DMS79 (cell line): ENCODE data around the gene WDR5.

ENCODE experiments used
- DNase-seq: peaks from one replicate; lab custom pipeline; 2025; lab: John Stamatoyannopoulos, UW

The WDR5 gene

DNA sequence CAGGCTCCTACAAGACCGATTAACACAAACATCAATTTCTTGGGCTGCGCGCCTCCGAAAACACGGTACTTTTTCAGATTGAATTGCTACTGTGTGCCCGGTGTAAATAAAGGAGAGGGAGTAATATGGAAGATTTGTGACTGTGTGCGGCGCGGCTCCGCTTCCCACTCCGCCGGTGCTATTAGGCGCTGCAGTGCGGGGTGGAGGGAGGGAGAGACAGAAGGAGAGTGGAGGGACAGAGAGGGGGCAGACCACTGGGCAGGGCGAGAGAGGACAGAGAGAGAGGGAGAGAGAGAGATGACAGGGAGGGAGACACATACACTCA lies 53.2 kb downstream of the WDR5 start:
- DNase-seq = no peak

DNA sequence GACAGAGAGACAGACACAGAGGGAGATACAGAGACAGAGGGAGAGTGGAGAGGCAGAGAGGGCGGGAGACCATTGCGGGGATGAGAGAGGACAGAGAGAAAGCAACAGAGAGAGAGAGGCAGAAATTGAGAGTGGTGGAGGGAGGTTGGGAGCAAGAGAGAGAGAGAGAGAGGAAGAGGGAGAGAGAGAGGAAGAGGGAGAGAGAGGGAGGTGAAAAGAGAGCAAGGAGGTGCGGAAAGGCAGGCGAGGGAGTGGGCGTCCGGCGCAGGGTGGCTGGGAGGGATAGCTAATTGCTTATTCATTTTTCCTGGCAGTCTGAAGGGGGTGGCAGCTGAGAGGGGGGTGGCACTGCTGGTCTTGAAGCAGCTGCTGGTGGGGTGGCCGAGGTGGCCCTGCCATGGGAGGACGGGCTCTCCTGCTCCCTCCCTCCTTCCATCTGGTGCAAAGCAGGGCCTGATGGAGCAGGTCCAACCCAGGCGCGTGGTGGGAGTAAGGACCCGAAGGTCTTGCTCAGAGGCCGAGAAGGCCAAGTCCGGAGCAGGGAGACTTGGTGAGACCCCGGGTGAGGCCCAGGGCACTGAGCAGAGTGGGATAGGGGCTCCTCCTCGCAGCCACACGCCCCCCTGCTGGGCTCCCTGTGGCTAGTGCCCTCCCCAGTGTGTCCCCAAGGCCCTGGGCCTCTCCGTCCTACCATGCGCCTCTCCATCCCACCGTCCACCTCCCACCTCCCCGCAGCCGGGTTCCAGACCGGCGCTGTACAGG lies 53.8 kb downstream of the WDR5 start:
- DNase-seq = no peak

DNA sequence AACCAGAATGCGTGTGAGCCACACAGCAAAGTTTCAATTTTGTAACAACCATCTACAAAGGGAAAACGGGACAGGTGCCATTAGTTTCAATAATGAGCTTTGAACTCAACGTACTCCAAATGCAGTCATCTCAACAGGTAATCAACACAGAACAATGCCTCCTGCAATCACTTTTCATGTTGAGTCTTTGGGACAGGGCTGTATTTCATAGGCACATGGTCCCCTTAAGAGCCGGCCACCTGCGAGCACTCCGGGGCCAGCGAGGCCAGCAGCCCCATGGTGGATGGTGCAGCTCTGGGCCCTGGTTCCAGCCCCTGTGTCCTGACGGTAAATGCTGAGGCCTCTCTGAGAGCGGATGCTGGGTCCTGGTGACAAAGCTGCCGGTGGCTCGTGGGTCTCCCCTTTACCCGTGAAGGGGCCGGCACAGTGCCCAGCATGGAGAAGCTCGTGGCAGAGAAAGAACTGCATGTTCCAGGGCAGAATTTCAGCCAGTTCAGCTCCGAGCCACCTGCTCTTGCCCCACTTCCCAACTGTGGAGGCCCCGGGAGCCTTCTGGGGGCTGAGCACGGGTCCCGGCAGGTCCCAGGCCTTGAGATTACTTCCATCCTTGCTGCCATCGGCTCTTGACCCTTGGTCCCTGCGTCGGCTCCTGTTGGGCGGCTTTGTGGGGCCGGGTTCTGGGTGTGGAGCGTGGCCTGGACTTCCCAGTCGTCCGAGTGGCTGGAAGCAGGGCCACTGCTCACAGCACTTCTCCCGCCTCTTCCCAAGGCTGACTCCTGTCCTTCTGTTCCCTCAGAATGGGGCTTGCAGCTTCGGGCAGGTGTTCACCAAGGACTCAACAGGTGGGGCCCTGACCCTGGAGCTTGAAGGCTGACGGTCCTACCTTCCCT lies 54.6 kb downstream of the WDR5 start:
- DNase-seq = no peak

DNA sequence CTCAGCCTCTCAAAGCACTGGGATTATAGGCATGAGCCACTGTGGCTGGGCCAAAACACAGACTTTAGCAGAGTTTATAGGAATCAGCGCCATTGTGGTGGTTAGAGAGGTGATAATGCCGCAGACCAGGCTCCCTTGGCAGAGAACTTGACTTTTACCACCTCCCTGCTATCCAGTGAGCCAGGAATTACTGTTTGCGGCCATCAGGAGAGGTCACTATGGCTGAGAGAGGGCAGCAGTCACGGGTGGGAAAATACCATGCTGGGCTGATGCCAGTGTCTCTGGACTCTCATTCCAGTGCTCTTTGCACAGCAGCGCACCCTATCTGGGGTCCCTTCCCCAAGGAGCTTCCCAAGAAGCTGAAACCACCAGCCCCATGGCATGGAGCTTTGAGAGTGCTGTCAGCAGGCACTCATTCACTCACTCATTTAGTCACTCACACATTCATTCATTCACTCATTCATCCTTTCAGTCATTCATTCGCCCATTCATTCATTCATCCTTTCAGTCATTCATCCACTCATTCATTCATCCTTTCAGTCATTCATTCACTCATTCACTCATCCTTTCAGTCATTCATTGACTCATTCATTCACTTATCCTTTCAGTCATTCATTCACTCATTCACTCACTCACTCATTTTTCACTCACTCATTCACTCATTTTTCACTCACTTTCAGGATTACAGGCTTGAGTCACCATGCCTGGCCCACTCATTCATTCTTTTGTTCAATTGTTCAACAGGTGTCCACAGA lies 55.8 kb downstream of the WDR5 start:
- DNase-seq = no peak

DNA sequence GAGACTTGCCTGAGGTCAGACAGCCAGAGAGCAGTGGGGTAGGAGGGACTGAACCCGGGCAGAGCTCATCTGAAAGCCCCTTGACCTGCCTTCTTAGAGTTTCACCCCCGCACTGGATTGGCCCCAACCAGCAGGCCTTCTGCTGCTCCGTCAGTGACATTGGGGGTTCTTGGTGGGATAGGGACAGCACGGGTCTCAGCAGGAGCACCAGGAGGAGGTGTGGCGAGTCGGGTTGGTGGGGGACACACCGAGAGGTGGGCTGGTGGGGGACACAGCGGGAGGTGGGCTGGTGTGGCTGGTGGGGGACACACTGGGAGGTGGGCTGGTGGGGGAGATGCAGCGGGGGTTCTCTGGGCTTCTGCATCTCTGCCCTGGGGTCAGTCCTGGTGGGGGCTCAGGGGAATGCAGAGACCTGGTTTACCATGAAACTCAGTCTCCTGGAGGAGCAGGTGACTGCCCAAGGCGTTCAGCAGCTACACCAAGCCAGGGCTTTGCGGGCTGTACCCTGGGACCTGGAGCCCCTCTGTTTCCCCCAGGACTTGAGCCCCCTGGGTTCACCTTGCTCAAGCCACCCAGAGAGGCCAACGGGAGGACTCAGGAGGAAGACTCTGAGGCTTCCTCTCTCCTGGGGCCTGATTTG lies 56.5 kb downstream of the WDR5 start:
- no peak for DNase-seq

DNA sequence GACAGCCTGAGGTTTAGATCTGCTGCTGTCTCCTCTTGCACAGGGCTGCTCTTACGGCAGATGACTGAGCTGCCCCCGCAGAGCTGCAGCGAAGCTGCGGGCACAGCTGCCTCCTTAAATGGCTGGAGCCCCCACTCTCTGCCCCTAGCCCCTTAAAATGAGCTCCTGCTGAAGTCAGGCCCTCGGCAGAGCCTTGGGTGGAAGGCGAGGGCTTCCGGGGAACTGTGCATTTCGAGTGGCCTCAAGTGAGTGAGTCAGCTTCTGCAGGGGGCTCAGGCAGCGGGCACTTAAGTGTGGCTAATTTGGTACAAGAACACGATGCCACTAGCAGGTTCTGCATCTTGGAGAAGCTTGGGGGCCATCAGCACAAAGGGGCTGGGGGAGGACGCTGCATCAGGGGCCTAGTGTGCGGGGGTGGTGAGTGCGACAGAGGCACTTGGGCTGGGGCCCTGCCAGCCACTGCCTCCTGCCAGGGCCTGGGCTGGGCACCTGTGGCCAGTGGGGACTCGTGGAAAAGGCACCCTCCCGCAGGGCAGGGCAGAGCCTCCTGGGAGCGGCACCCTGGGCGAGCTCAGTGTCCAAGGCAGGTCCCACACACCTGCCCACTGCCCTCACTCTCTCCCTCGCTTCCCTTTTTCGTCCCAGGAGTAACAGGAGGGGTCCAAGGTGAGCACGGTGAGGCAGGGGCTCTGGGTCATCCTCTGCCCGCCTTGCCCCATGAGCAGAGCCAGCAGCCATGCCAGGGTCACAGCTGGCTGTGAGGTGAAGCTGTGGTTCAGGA lies 57.3 kb downstream of the WDR5 start:
- peak; percentile 81 for DNase-seq

DNA sequence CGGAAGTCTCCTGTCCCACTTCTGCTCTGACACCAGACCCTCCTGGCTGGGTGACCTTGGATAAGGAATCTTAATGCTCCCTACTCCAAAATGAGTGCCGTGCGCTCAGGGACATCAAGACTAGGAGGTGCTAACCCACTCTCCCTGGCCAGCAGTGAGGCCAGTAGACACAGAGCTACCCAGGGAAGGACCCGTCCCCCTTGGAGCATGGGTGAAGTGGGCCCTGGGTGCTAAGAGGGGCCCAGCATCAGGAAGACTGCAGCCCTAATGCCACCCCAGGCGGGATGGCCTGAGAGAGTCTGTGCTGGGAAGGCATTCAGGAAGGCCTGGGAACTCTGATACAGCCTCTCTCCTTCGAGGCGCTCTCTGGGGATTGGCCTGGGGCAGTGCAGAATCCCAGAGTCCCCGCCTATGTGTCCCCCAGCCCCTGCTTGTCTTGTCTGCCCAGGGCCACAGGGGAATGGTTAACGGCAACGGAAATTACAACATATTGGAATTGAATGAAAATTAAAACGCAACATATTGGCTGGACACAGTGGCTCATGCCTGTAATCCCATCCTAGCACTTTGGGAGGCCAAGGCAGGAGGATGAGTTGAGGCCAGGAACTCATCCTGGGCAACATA lies 58.1 kb downstream of the WDR5 start:
- no peak for DNase-seq

DNA sequence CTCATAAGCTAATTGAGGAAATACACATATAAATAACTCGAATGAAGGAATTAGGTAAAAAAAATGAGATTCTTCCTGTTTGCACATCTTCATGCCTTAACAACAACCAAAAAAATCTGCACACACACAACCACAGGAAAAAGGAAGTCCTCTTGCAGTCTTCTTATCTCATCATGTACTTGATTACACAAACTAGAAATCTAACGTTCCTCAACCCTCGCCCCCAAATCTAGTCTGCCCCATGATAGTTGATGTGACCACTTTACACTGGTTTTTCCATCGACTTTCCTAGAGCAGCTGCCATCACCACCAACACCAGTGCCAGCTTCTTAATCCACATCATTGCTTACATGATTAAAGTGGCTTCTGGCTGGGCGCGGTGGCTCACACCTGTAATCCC lies 59.7 kb downstream of the WDR5 start:
- DNase-seq = no peak

DNA sequence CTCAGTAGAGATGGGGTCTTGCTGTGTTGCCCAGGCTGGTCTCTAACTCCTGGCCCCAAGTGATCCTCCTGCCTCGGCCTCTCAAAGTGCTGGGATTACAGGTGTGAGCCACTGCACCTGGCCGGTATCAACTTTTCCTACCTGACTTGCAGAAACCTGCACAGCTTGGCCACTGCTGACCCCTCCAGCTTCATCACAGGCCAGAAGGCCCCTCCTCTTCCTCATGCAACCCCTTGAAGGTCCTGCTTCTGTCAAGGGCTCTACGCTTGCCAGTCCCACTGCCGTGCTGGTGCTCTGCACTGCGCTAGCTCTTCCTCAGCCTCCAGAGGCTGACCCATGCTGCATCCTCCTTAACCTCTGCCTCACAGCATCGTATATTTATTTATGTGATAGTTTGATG lies 61.0 kb downstream of the WDR5 start:
- no peak for DNase-seq

DNA sequence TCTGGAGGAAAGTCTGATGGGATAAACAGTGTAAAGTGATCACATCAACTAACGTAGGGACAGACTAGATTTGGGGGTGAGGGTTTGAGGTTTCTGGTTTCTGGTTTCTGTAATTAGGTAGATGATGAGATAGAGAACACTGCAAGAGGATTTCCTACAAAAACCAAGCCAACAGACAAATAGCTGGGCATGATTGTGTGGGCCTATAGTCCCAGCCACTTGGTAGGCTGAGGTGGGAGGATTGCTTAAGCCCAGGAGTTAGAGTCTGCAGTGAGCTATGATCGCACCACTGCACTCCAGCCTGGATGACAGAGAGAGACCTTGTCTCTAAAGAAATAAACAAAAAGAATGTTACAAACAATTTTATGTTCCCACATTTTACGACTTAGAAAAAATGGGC lies 62.9 kb downstream of the WDR5 start:
- no peak for DNase-seq

DNA sequence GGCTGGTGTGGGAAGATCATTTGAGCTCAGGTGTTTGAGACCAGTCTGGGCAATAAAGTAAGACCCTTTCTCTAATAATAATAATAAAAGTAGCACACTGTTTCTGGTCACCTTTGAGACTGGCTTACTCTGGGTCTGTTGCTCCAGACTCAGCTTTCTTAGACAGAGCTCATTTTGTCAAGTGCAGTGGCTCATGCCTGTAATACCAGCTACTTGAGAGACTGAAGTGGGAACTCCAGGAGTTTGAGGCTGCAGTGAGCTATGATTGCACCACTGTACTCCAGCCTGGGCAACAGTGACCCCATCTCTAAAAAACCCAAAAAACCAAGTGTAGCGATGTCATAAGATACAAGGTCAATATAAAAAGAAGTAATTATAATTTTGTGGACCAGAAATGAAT lies 64.8 kb downstream of the WDR5 start:
- no peak for DNase-seq

DNA sequence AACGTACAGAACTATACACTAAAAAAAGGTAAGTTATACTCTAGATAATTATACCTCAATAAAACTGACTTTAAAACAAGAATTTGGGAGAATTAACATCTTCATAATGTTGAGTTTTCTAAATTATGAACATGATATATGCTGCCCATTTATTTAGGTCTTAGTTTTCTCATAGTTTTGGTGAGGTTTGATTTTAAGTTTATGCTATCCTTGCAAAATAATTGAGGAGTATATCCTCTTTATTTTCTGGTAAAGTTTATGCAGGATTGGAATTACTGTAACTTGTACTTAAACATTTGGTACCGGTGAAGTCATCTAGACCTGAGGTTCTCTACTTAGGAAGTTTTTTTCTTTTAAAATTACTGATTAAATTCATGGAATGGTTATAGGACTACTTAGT lies 67.3 kb downstream of the WDR5 start:
- no peak for DNase-seq

DNA sequence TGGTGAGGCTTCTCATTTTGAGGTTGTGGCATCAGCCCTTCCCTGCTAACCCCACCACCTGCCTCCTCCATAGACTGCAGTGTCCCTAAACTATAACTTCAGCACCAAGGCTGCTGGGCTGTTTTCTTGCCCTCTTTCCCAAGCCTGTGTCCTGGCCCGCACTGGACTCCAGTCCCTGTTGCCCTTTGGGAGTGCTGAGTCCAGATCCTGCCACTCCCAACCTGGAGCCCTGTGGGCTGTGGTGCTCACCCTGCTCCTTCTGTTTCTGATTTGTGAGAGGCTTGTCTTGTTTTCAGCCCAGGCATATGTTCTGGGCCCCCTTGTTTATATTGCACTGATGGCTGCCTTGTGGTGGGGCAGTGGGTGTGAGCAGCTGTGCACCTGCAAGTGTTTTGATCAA lies 68.2 kb downstream of the WDR5 start:
- DNase-seq = no peak

DNA sequence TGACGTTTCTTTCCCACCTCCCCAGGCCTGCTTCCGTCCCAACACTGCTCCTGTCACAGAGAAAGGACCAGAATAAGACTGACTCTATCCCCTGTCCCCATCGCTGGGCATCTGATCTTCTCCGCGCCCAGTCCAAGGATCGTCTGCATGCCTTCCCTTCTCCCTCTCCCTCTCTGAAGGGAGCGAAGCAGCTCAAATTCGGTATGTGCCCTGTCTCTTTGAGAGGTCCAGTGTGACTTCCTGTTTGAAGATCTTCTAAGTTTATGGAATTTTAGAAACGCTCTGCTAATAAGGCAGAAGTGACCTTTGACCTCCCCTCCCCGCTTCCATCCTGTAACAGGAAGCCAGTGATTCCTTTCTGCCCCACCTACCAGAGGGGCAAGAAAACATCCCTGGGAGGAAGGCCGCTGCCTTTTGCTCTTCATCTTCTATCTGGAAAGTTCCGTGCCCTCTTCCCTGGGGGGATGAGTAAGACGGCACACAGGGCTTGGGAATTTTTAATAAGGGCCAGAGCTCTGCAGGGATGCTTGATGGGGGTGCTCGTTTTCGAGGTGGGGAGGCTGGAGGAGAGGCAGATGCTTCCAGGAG lies 69.2 kb downstream of the WDR5 start:
- no peak for DNase-seq

DNA sequence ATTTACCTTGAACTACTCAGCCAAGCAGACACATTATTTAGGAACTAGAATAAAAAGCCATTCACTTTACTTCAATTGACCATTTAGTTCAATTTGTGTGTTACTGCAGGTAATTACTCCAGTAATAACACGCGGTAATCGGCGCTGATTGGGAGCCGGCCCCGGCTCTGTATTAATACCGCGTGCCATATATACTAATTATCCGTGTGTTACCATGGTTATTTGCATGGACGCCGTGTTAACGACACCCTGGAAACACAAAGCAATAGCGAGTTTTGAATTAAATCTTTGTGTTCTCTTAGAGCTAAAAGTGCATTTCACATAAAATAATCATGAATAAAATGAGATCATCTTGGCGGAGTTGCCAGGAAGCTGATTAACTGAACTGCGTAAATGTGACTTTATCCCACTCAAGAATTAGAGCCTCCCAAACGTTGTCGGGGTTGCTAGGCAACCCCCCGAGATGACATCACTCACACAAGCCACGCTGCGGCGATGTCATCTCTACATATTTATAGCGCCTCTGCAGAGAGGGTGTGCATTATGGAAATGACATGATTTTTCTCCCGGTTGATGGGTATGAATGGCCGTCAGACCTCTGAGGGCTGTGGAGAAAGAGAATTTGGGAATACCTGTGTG lies 69.9 kb downstream of the WDR5 start:
- peak; percentile 41 for DNase-seq

DNA sequence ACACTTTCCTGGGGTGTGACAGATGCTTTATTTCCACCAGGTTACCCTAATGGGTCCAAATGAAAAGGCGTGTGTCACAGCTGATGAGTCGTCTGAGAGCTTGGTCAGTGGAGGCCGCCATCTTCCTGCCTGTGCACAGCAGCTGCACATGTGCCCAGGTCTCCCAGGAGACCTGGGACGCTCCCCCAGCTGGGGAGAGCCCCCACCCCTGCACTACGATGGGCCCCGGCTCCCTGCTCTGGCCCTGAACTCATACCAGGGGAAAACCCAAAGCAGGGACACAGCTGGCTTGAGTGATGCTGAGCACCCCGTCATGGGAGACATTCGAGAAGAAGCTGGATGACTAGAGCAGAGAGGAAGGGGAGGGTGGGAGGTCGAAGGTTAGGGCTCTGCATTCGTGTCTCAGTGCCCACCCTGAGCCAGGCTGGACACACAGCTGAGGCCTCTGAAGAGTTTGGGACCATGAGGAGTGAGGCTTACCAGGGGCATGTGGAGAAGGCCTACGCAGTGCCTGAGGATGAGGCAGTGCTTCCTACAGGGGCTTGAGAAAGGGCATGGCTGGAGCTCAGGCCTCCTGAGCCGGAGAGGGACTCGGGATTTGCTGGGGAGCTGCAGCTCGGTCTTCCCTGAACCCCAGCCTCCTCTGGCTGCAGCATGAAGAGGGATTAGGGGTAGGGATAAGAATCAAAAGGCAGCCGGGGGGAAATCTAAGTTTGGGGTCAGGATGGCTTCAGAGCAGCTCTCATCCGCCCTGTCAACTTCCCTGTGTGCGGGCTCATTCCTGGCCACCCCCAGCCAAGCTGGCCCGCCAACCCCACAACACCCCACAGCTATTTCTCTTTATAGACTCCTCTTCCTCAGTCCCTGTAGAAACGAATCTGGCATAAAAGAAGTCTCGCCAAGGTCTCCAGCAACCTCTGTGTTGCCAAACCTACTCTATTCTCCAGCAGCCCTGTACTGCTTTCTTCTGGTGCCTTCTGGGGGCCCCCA lies 70.7 kb downstream of the WDR5 start:
- no peak for DNase-seq

DNA sequence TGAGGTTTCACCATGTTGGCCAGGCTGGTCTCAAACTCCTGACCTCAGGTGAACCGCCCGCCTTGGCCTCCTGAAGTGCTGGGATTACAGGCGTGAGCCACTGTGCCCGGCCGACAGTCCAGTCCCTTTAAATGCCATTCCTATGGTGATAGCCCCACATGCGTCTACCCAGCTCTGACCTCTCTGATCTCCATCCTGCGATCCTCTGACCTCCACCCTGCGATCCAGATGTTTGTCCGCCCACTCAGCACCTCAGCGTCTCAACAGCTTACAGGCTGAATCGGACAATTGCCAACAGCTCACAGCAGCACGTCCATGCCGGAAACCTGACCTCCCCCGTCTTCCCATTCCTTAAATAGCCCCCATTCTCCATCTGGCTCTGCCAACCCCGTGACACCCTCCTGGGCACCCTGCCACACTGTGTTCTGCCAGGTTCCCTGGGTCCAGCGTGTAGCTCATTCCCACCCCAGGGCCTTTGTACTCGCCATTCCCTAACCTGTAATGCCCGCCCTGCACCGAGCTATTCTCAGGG lies 72.5 kb downstream of the WDR5 start:
- DNase-seq = no peak

DNA sequence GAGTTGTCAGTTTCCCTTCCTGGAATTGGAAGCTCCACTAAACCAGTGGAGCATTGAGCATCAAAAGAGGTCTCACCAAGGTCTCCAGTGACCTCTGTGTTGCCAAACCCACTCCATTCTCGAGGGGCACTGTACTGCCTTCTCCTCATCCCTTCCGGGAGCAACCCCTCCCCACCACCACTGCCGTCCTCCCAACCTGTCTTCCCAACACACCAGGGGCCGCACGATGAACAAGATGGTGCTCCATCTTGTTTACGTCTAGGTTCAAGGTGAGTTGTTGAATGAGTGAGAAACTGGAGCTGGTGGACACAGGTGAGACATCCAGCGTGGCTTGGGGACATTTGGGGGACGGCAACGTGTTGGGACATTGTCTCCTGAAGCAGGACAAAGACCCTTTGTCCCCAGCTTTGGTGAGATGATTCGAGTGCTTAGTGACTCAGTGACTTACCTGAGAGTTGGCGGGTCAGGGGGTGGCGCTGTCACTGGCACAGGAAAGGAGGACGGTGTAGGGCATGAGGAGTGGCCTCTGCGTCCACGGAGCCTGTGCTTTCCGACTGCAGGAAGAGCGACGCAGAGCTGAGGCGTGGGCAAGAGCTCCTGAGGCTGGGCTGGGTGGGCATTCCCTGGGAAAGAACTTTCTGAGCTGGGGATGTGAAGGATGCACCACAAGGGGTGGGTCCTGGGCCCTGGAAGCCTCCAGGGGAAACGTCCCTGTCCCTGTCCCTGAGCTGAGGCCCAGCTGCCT lies 73.3 kb downstream of the WDR5 start:
- DNase-seq = no peak
